OCI-LY3 (cell line): ENCODE results near the gene CFAP74.

Source experiments
- EZH2phosphoT487 ChIP-seq: fragments of 200-600 bp; shearing (Covaris generic); IDR thresholded peaks from 2 replicates; pipeline ENCODE4 v1.6.1; 2018; ENCODE audit warnings: antibody characterized with exemption, mixed run types, low read depth
- TF ChIP-seq, protein P1 (sequence below): fragments of 200-600, 300-600 bp; sonication (generic); IDR thresholded peaks from 2 replicates; pipeline ENCODE4 v1.5.1; 2014; ENCODE audit warnings: antibody characterized with exemption, low read length, low read depth

DNA sequence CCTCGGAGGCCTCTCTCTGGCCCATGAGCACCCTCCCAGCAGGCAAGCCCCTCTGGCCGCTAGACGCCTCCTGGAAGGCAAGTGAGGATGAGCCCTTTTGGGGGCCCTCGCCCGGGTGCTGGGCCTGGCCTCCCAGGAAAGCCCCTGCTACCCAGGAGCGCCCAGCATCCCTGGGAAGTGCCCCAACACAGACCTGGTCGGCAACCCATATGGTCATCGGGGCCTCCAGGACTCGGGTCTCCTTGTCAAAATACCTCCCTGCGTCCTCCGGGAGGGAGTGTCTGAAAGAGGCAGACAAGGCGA, 63.5 kb downstream of the CFAP74 start:
- TF ChIP-seq, protein P1, sequence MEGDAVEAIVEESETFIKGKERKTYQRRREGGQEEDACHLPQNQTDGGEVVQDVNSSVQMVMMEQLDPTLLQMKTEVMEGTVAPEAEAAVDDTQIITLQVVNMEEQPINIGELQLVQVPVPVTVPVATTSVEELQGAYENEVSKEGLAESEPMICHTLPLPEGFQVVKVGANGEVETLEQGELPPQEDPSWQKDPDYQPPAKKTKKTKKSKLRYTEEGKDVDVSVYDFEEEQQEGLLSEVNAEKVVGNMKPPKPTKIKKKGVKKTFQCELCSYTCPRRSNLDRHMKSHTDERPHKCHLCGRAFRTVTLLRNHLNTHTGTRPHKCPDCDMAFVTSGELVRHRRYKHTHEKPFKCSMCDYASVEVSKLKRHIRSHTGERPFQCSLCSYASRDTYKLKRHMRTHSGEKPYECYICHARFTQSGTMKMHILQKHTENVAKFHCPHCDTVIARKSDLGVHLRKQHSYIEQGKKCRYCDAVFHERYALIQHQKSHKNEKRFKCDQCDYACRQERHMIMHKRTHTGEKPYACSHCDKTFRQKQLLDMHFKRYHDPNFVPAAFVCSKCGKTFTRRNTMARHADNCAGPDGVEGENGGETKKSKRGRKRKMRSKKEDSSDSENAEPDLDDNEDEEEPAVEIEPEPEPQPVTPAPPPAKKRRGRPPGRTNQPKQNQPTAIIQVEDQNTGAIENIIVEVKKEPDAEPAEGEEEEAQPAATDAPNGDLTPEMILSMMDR = no peak
- TF ChIP-seq EZH2phosphoT487 = no peak
